AG04449 (cell line): Measurements from ENCODE around the gene CCDC34.

Source experiments
- CTCF ChIA-PET: fragments of 350-600 bp; formaldehyde crosslinking; extraction: SDS; loops from one replicate; lab custom pipeline; 2021; ENCODE audit warnings: antibody characterized with exemption; lab: Yijun Ruan, JAX
- POLR2A ChIA-PET: fragments of 400-600, 350-600 bp; formaldehyde crosslinking; extraction: SDS; loops from one replicate; lab custom pipeline; 2020; ENCODE audit warnings: antibody characterized with exemption, inconsistent platforms; lab: Yijun Ruan, JAX
- DNase-seq: peaks from one replicate; pipeline ENCODE4 v3.0.0-alpha.2; 2010; ENCODE audit warnings: low read depth, low spot score
- H3K4me3 ChIP-seq: 2 replicates; pipeline ENCODE4 v1.5.1; 2011; ENCODE audit warnings: low read depth, mild to moderate bottlenecking, control low read depth, low read length
- TF ChIP-seq, protein P1 (sequence below): IDR thresholded peaks from one replicate; pipeline ENCODE4 v1.5.1; 2011; ENCODE audit warnings: mild to moderate bottlenecking, moderate library complexity, low read length, control low read depth, inconsistent platforms; ENCODE audit not compliant: insufficient read depth; ENCODE audit errors: missing control alignments

CCDC34 gene, protein sequence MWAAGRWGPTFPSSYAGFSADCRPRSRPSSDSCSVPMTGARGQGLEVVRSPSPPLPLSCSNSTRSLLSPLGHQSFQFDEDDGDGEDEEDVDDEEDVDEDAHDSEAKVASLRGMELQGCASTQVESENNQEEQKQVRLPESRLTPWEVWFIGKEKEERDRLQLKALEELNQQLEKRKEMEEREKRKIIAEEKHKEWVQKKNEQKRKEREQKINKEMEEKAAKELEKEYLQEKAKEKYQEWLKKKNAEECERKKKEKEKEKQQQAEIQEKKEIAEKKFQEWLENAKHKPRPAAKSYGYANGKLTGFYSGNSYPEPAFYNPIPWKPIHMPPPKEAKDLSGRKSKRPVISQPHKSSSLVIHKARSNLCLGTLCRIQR

DNA sequence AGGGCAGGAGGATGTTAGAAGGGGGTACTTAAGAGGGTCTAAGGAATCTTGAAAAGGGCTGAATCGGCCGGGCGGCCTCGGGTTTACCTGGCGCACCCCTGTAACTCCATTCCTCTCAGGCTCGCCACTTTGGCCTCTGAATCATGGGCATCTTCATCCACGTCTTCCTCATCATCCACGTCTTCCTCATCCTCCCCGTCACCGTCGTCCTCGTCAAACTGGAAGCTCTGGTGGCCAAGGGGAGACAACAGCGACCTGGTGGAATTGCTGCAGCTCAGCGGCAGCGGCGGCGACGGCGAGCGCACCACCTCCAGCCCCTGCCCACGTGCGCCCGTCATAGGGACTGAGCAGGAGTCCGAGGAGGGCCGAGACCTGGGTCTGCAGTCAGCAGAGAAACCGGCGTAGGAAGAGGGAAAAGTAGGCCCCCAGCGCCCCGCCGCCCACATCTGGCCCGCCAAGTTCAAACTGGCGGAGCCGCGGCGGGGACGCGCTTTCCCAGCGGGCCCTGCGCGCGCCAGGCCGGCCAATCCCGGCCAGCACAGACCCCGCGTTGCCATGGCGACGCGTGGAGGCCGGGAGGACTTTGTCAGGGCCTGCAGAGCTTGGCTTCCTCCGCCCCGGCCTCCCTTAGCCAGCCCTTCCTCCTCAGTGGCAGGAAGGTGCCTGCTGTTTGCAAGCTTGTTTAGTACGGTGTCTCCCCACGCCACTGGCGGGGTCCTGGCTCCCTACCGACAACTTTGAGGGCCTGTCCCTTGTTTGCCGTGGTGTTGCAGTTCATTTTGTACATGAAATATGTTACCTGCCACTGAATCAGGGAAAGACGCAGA is at the start of gene CCDC34:
TSS of gene CCDC34 (minus strand) at position 467 of the 827 bp plus-strand sequence. CDS start at position 446, 21 bp downstream.
- CTCF ChIA-PET = interaction anchor here (2.1 kb wide), 1 partner anchor 67 kb away, joined by 6 read pairs; no protein-coding TSS in a partner anchor
- peak within 1 kb of the TSS; percentile 76 for H3K4me3 ChIP-seq
- TF ChIP-seq, protein P1, sequence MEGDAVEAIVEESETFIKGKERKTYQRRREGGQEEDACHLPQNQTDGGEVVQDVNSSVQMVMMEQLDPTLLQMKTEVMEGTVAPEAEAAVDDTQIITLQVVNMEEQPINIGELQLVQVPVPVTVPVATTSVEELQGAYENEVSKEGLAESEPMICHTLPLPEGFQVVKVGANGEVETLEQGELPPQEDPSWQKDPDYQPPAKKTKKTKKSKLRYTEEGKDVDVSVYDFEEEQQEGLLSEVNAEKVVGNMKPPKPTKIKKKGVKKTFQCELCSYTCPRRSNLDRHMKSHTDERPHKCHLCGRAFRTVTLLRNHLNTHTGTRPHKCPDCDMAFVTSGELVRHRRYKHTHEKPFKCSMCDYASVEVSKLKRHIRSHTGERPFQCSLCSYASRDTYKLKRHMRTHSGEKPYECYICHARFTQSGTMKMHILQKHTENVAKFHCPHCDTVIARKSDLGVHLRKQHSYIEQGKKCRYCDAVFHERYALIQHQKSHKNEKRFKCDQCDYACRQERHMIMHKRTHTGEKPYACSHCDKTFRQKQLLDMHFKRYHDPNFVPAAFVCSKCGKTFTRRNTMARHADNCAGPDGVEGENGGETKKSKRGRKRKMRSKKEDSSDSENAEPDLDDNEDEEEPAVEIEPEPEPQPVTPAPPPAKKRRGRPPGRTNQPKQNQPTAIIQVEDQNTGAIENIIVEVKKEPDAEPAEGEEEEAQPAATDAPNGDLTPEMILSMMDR = no peak
- DNase-seq = peak; percentile 38
- POLR2A ChIA-PET = no interaction called here

DNA sequence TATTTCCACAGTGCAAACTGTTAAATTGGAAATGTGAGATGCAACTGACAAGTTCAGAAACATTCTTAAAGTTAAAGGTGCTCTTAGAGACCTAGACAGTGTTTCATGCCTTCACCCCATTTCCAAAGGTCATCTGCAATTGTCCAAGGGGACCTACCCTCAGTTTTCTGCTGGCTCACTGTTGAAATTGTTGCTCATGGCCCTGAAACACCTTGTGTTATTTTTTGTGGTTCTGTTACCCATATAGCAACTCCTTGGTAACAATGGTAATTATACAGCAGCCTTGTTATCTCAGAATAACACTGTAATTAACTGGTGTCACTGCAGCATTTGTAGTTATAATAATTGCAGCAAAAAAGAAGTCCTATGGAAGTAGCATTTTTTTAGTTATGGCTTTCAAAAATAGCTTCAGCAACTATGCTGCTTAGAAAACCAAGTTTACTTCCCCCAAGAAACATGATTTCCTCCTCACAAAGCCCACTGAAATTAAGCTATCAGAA is 49.2 kb upstream of the CCDC34 start:
- TF ChIP-seq, protein P1 = no peak
- DNase-seq = no peak
- ChIA-PET POLR2A (no interaction called here), CTCF (no interaction called here)
- no peak overlapping the region for H3K4me3 ChIP-seq

DNA sequence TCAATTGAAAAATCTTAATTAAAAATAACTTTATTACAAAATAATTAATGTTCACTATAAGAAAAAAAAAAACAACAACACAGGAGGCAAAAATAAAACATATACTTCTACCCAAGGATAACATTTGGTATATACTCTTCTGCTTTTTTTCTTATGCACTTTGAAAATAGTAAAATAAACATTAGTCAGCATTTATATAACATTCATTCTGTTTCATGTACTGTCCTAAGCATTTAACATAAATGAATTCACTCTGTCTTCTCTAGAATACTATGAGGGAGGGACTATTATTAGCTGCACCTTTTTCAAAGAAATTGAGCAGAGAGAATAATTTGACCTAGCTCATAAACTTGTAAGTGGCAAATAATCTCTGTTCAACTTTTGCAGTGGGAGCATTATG is 48.3 kb upstream of the CCDC34 start:
- ChIA-PET CTCF (interaction anchor here (0.8 kb wide), 2 partner anchors 11 to 20 kb away, joined by 3 to 5 read pairs; no protein-coding TSS in a partner anchor), POLR2A (no interaction called here)
- TF ChIP-seq, protein P1 = no peak
- no peak overlapping the region for H3K4me3 ChIP-seq
- no peak for DNase-seq

DNA sequence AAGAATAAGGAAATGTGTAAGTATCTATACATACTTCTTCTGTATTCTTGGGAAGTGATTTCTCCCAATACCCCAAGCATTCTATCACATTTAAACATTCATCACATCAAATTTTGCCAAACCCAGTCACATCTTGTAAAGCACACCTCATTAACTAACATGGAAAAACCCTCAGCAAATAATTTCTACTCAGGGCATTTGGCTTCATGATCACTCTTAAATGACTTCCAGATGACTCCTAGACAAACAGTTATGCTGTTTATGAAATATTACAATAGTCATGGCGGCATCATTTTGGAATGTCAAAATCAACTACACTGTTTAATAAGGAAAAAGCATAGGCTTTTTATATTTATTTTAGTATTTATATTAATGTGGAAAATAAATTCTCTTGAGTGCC is 47.3 kb upstream of the CCDC34 start:
- ChIA-PET CTCF (no interaction called here), POLR2A (no interaction called here)
- TF ChIP-seq, protein P1 = no peak
- no peak overlapping the region for H3K4me3 ChIP-seq
- no peak for DNase-seq

DNA sequence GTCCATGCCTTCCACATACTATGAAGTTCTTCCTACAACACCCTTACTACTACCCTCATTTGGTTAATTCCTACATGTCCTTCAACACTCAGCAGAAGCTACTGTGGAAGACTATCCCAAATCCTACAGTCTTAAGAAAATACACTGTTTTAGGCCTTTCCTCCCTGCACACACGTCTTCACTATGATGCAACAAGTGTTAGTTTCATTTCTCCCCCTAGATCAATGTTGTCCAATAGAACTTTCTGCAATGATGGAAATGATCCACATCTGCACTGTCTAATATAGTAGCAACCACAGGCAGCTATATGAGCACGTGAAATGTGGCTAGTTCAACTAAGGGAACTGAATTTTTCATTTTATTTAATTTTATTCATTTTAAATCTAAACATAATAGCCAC is 46.7 kb upstream of the CCDC34 start:
- TF ChIP-seq, protein P1 = no peak
- DNase-seq = no peak
- CTCF ChIA-PET = interaction anchor here (1.0 to 1.4 kb wide), 2 partner anchors 9 to 11 kb away, joined by 3 to 4 read pairs; no protein-coding TSS in a partner anchor
- H3K4me3 ChIP-seq = no peak overlapping the region
- POLR2A ChIA-PET = no interaction called here
